ENCODE measurements around the gene RNU5B-1.

RNU5B-1 gene

DNA sequence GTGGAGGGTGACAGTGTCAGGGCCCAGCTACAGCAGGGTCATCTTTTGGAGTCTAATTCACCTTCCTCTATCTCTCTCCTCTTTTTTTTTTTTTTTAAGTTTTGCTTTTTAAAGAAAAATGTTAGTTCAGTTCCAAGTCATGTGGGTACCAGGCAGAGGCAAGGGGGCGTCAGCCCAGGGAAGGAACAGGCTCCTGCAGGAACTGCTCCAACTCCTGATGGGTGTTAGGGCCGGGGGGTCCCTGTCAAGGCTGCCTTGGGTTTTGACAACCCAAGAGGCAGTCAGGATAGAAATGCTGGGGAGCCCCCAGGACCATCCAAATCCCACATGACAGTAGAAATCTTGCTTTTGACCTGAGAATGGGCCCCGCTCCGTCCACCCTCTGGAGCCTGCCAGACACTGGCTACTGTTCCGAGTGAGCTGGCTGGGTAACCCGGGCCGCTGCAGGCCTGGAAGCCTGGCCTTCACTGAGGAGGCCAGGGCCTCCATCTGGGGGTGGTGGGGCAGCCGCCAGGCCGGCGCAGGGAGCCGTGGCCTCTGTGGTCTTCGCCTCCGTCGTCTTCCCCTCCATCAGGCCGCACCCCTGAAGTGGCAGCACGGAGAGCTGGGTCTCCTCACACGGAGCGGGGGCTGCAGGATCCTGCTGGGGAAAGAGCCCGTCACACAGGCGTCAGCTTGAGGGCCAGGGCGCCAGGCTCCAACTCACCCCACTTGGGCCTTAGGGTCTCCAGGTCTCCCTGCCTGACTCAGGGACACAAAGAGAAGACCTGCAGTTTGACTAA, 24.2 kb downstream of the RNU5B-1 start:
- no peak for DNase-seq

DNA sequence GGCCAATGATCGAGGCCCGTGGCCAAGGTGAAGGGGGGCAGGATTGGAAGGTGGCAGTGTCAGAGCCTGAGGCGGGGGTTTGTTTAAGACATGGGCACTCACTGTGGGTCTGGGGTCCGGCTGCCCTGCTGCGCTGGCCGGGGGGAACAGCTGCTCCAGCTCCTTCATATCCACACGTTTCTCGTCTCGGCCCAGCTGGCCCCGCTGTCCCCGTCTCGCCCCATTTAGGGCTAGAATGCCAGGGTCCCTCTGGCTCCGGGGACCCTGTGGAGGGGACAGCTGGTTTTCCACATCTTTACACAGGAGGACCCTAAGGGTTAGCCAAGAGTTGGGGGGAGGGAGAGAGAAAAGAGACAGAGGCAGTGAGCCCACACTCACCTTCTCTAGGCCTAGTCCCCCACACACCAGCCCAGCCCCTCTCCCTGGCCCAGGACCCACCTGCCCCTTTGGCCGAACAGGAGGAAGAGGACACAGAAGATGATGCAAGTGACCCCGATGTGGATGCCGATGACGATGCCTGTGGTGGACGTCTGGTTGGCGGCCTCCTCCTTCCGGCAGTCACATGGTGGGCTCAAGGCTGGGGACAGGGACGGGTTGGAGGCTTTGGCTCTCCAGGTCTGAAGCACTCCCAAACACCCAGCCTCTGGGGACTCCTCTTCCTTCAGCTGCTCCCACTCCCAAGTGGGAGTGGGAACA, 25.0 kb downstream of the RNU5B-1 start:
- DNase-seq: no peak

DNA sequence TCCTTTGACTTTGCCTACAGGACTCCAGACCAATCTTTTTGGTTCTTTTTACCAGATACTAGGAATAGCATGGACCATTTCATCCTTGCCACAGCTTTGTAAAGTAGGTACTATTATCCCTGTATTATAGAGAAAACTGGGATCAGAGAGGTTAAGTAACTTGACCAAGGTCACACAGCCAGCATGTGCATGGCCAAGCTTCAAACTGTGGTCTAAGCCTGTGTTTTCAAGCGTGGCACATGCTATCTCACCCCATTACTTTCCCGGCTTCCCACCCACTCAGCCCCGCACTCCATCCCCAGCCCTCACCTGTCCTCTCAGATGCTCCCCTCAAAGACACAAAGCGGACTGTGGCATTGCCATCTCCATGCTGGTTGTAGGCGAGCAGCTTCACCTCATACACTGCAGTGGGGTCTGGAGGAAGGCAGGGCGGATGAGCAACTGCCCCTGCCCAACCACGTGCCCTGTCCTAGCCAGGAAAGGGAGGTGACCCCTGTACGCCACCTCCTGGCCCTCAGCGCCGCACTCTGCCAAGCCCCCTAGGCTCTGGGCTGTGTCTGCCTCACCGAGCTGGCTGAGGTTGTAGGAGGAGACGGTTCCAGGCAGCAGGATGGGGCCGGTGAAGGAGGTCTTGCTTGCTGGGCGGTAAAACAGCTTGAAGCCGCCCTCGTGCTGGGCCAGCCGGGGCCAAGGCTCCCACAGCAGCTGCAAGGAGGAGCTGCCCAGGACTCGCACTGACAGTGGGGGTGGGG, 25.7 kb downstream of the RNU5B-1 start:
- DNase-seq: no peak

DNA sequence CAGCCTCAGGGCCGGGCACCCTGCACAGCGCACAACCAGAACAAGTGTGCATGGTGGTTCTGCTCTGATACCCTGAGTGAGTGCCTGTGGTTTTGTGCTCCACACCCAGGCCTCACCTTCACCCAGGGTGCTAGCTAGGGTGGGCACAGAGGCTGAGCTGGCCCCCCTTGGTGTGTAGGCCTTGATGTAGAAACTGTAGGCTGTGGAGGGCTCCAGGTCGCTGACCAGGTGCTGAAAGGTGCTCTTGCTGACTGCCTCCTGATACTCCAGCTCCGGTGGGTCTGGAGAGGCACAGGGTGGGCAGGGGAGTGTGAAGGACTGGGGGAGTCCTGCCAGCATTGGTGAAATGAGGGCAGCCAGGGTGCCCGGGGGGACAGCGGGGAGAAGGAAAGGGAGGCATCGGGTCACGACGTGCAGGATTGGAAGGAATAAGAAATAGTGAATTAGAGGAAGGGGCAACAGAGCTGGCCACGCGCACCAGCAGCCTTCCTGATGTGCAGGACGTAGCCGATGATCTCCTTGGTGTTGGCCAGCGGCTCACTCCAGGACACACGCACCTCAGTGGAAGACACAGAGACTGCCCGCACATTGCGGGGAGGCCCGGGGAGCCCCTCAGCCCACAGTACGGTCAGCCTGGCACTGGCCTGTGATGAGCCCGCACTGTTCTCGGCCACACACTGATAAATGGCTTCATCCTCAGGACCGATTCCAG, 26.6 kb downstream of the RNU5B-1 start:
- no peak for DNase-seq

DNA sequence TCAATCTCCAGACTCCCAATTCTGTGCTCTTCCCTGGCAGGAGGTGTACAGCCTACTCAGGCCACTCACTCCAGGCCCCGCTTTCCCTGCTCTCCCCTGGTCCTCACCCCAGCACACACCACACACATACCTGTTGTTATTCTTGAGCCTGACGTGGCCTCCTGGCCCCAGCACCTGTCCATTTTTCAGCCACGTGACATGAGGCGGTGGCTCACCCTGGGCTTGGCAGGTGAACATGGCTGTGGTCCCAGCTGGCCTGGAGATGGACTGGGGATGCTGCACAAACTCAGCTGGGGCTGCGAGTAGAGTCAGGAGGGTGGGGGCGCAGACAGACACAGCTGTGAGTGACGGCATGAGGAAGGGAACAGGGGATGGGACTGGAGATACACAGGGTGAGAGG, 27.3 kb downstream of the RNU5B-1 start:
- no peak for DNase-seq

DNA sequence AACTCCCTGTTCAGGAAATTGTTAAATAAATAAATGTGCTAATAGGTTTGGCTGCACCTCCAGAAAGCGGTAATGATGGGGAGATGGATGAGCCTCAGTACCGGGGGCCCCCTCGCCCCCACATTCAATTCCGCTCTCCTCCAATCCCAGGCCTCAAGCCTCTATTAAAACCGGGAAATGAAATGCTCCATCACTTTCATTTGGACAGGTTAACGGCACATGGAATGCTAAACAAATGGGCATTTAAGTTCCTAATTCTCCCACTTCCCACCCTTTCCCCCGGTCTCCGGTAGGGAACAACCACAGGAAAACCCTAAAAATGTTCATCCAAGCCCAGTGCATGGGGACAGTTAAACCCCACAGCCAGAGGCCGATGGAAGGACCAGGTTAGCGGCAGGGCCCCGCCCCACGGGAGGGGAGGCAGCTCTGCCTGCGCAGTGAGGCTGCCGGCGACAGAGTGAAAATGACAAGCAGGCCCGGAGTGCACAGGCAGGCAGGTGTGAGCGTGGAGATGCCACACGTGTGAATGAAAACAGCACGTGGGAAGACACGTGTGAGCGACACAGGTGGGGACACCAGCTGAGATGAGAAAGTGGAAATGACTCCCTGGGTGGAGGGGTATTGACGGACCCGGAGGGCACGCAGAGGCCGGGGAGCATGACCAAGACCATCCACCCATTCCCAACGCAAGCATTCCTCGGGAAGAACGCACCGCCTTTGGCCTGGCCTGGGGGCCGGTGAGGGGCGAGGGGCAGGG, 28.1 kb downstream of the RNU5B-1 start:
- DNase-seq: no peak

DNA sequence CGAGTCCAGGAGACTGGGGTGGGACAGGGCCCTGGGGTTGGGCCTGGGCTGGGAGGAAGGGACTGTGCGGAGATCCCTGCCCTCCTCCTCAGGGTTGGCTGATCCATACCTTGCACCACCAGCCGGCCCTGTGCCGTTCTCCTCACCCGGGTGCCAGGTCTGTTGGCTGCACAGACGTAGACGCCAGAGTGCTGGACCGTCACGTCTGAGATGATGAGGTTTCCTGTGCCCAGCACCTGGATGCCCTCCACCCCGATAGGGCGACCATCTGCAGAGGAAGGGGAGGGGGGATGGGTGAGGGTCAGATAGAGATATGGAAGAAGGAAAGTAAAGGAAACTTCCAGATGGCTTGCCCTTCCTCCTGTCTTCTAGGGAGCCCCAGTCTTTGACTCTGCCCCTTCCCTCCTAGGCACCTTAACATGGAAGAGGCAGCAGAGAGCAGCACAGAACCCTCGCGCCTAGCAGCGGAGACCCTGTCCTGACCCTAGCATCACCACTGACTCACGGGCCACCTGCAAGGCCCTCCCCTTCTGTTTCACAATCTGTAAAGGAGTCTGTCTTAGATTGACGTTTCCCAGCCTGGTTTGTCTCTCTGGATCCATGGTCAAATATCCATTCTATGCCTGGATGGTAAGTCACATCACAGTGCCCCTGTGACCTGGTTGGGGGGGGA, 28.8 kb downstream of the RNU5B-1 start:
- DNase-seq: no peak

DNA sequence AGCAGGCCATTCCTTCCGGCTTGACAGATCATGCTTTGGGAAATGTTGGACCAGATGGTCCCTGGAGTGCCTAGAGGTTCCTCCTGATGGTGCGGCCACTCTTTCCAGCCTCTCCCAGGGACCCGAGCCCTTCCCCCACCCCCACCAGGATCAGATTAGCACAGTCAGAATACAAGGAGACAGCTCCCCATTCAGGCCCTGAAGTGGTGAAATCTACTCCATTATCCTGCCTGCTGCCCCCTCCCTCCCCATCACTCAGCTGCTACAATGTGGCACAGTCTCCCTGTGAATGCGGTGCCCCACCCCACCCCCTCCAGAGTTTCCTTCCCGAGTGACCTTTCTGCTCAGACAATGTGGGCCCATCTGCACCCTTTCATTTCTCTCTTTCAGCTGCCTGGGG, 29.4 kb downstream of the RNU5B-1 start:
- no peak for DNase-seq

DNA sequence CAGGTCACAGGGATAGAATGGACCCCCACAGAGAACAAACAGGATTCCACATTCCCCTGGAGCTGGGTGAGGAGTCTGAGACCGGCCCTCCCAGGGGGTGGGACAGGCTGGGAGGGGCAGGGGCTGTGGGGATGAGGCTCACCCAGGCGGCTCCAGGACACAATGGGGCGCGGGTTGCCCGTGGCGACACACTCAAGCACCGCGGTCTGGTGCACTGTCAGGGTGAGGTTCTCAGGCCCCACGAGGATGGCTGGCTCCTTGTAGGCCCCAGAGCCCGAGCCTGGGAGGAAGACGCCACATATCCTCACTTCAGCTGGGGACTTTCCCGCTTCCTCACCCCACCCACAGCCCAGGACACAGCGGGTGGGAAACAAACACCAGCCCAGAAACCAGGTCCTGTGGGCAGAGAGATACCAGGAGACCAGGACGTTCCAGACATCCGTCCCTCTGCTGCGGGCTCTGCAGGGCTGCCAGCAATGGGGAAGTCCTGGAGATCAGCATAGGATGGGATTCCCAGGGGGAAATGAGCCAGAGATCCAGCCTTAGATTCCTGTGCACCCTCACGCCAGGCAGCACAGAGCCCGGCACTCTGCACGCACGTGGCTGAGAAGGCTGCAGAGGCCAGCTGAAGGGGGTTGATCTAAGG, 30.2 kb downstream of the RNU5B-1 start:
- no peak for DNase-seq

DNA sequence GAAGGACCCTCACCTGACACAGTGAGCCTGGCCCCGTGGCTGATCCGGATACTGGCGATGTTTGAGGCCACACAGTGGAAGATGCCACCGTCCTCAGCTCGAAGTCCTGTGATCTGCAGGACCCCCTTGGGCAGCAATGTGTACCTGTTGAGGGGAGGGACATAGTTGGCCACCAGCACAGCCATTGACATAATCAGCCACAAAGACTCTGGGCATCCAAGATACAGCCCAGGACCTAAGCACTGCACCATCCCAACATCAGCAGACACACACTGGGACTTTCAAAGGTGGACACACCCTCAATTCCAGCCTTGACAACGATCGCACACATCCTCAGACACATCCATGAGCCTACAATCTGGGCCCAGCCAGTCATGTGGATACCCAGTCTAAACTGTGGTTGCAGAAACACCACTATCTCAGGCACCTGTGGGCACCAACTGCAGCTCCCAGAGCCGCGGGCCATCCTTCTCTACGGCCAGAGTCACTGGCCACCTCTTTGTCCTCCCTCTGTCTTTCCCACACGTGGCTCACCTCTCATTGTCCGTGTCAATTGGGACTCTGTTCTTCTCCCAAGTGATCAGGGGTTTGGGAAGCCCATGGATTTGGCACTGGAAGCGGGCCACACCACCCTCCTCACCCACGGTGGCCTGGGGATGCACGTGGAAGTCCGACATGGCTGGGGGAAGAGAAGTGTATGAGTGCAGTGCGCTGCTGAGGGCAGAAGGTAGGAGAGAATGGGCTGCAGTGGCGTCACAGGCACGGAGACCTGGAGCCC, 31.0 kb downstream of the RNU5B-1 start:
- no peak for DNase-seq

DNA sequence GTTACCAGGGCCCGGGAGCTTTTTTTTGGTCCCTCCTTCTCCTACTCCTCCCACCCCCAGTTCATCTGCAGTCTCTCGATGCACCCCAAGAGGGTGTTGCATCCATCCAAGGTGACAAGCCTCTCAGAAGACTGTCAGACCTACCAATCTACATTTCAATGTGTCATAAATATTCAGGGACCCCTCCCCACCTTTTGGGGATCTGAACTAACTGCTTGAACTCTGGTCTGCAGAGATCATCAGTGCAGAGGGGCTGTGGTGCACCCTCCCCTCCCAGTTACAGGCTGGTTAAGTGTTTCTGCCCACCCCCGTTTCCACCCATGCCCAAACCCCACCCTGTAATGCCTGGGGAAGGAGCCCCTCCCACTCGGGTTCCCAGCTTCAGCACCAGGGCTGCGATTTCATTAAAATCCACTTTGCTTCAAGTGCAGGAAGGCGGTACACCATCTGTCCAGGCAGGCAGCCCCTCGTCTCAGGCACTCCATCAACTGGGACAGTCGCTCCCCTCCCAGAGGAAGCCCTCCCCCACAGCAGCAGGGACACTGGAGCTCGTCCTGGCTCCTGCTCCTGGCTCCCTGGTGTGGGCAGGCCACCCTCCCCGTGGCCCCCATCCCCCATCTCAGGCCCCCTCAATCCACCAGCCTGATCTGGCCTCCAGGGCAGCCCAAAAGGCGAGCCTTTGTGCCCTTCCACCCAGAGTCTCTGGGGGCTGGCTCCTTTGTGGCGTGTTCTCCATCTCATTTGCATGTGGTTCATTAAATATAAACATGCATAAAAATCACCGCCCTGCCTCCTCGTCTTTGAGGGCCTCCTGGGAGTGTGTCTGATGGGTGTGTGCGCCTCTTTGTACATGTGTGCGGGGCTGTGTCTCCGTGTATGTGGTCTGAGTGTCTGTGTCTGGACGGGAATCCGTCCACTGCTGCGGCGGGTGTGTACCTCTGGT, 32.3 kb downstream of the RNU5B-1 start:
- DNase-seq: no peak

DNA sequence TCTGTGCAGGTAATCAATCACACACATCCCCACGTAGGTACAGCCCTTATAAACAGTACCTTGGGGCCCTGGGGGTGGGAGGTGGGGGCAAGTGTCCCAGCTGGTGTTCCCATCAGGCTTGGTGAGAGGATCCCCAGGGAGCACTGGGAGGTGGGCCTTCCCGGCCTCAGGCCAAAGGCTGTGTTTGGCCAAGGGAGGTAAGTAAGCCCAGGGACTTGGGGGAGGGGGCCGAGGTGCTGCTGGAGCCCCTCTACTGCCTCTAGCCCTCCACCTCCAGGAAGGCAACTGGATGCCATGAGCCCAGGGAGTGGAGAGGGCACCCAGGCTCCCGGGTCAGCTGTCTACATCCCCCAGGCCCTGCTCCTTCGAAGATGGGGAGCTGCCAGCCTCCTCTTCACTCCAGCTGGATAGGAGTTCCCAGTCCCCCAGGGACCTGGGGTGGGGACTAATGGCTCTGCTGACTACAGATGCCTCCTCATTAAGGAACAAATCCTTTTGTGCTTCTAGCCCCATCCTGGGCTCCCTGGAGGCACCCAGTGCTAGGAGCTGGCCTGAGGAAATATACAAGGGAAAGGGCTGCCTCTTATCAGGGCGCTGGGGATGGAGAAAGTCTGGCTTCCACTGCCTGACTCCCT, 33.1 kb downstream of the RNU5B-1 start:
- no peak for DNase-seq

DNA sequence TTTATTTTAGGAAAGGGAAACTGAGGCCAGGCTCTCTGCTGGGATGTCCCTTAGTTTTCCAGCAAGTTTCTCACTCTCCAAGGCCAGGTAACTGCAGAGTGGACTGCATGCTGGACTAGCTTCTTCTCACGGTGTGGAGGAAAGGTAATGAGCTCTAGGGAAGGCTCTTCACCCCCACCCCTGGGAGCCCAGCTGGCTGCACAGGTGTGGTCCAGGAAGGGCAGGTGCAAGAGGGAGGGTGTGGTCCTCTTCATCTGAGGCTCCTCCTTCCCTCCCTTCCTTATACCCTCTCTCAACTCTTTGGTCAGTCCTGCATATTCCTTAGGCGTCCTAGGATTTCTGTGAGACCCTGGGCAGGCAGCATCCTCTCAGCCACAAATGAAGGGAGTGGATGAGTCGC, 33.9 kb downstream of the RNU5B-1 start:
- no peak for DNase-seq

DNA sequence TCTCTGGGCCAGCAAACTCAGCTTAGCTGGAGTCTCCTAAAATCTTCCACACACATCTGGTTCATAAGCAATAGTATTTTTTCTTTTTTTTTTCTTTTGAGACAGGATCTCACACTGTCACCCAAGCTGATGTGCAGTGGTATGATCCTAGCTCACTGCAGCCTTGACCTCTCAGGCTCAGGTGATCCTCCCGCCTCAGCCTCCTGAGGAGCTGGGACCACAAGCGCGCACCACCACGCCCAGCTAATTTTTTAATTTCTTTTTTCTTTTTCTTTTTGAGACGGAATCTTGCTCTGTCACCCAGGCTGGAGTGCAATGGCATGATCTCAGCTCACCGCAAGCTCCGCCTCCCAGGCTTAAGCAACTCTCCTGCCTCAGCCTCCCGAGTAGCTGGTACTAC, 34.3 kb downstream of the RNU5B-1 start:
- no peak for DNase-seq

DNA sequence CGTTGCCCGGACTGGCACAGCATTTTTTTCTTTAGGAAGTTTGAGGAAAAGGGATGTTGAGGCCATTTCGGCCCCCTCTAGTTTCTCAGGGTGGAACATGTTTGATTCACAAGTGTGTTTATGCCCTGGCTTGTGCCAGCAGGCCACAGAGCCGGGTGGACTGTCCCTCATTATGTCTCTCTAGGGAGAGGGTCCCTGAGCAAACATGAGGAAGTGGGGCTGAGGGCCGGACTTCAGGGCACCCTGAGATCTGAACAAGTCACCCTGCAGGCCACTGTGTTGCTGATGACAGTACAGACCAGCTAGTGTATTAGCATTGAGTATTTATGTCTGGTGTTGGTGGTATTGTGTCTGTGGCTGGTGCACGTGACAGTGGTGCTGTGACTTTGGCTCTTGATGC, 34.9 kb downstream of the RNU5B-1 start:
- DNase-seq: no peak

DNA sequence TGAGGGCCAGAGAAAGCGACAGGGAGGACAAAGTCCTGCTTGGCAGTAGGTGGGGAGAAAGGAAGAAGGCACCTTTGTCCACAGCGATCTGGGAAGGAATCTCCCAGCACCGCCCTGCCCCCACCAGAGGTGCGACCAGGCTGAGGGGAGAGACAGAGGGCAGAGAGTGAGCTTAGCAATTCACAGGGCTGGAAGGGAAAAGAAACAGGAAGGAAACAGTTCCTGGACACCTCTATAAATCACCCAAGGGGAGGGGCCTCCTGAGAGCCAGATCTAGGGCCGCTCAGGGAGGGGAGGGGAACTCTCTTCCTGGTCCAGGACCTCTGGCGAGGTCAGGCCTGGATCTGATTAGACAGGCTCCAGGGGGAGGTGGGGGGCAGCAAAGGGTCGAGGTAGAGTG, 35.4 kb downstream of the RNU5B-1 start:
- no peak for DNase-seq

DNA sequence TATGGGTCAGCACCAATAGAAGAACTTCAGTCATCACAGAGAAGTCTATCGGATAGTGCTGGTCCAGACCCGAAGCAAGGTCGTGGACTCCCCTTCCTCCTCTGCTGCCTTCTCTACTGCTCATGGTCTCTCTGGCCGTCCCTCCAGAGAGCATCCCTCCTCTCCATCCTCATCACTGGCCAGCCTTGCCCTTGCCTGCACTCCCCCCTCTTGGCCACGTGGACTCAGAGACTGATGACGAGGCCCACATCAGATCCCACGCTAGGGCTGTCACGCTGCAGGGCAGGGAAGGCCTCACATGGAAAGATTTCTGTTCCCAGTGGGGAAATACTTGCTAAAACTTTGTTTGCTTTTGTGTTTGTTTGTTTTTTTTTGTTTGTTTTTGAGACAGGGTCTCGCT, 38.0 kb downstream of the RNU5B-1 start:
- DNase-seq: no peak

DNA sequence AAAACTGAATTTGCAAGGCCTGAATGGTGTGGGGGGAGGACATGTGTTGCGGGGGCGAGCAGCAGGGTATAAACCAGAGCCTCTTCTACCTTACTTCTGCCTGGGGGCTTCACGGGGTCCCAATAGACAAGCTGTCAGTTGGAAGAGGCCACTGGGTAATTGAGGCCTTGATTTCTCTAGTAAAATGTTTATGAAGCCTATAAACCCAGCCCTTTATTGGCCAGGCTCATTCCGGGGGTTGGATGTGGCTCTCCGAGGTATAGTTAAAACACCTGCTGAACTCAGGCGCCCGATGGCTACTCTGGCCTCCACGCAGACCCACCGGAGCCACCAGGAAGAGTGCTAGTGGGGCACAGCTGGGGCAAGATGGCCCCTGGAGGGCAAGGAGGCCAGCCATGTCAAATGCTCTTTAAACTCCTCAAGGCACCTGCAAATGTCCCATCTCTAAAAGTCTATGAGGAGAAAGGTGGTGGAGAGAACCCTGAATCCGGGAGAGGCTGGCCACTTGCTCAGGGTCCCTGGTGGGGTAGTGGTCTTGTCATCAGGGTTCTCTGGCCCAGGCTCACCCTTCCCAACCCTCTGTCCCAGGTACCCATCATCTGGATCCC, 39.0 kb downstream of the RNU5B-1 start:
- no peak for DNase-seq

All from T-helper 2 cell (primary cell).